SU-DHL-6 (cell line): ENCODE measurements around the gene LRRTM4.

Experiments
- H2AFZ ChIP-seq: fragments of 200-600 bp; sonication (generic); 2 replicates; pipeline ENCODE4 v1.6.1; 2014; ENCODE audit warnings: low read depth, mild to moderate bottlenecking, moderate library complexity, mixed read lengths, antibody characterized with exemption, low read length; ENCODE audit not compliant: severe bottlenecking
- H3F3A ChIP-seq: fragments of 200-600 bp; shearing (Covaris generic); 2 replicates; pipeline ENCODE4 v1.6.0; 2016; ENCODE audit warnings: antibody characterized with exemption, mild to moderate bottlenecking; ENCODE audit not compliant: insufficient read depth
- H3K27ac ChIP-seq: fragments of 200-600 bp; sonication (generic); 2 replicates; pipeline ENCODE4 v1.5.1; 2016; ENCODE audit warnings: low read depth, mild to moderate bottlenecking, low read length, moderate library complexity, mixed read lengths
- H3K27me3 ChIP-seq: fragments of 200-600 bp; sonication (generic), shearing (Covaris generic); 2 replicates; pipeline ENCODE4 v1.6.0; 2014; ENCODE audit warnings: mild to moderate bottlenecking, low read length
- H3K36me3 ChIP-seq: fragments of 200-600 bp; sonication (generic); 2 replicates; pipeline ENCODE4 v1.6.1; 2014; ENCODE audit warnings: mild to moderate bottlenecking, low read length, mixed read lengths
- H3K4me2 ChIP-seq: fragments of 300-600, 200-600 bp; shearing (Covaris generic), sonication (generic); 2 replicates; pipeline ENCODE4 v1.6.0; 2014; ENCODE audit warnings: low read length, low read depth, mild to moderate bottlenecking; ENCODE audit not compliant: poor library complexity, severe bottlenecking
- H3K4me3 ChIP-seq: fragments of 200-600 bp; sonication (generic); 2 replicates; pipeline ENCODE4 v1.5.1; 2014; ENCODE audit warnings: antibody characterized with exemption, low read length, mild to moderate bottlenecking, mixed read lengths; ENCODE audit not compliant: insufficient read depth, poor library complexity, severe bottlenecking
- H3K79me2 ChIP-seq: fragments of 200-600 bp; sonication (generic); 2 replicates; pipeline ENCODE4 v1.6.1; 2014; ENCODE audit warnings: mild to moderate bottlenecking, low read length, moderate library complexity; ENCODE audit not compliant: insufficient read depth
- H3K9ac ChIP-seq: fragments of 200-600 bp; sonication (generic); 2 replicates; pipeline ENCODE4 v1.7.0; 2014; ENCODE audit warnings: mild to moderate bottlenecking, low read length
- H3K9me2 ChIP-seq: fragments of 200-600 bp; sonication (generic); replicated peaks from 2 replicates; pipeline ENCODE4 v1.6.1; 2014; ENCODE audit warnings: low read length; ENCODE audit not compliant: insufficient read depth
- H3K9me3 ChIP-seq: fragments of 200-600 bp; sonication (generic); 2 replicates; pipeline ENCODE4 v1.6.1; 2014; ENCODE audit warnings: low read length, mixed read lengths; ENCODE audit not compliant: insufficient read depth
- H4K20me1 ChIP-seq: fragments of 200-600 bp; sonication (generic); 2 replicates; pipeline ENCODE4 v1.6.1; 2014; ENCODE audit warnings: low read depth, mild to moderate bottlenecking, antibody characterized with exemption, low read length, moderate library complexity, mixed read lengths
- EZH2phosphoT487 ChIP-seq: fragments of 200-600 bp; sonication (generic), shearing (Covaris generic); conservative IDR thresholded peaks from 2 replicates; pipeline ENCODE4 v1.6.1; 2018; ENCODE audit warnings: mild to moderate bottlenecking, antibody characterized with exemption, low read length, moderate library complexity, mixed read lengths
- TF ChIP-seq, protein P1 (sequence below): fragments of 200-600 bp; sonication (generic); IDR thresholded peaks from one replicate; pipeline ENCODE4 v1.5.1; 2017; ENCODE audit warnings: antibody characterized with exemption, mild to moderate bottlenecking, low read length, moderate library complexity; ENCODE audit not compliant: insufficient read depth, poor library complexity, severe bottlenecking

The LRRTM4 gene

DNA sequence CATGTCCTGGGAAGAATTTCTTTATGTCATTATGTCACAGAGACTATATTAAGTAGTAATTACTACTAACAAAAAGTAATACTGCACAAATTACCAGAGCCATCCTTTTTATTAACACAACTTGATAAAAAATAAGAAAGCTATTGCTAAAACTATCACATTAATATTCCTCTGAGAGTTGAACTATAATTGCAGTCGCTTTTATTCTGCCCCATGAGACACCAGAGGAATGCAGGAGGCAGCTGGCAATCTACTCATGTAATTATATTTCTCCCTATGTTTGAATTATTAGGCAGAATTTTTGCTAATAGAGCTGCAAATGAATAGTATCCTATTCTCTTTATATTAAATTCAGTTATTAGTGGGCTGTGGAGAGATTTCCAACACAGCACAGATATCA lies 220.7 kb downstream of the LRRTM4 start:
- Histone ChIP-seq H3K27ac (no peak overlapping the region), H3K9me2 (no peaks in the 10 kb centered on the region), H3K36me3 (no peaks in the 10 kb centered on the region), H3K4me2 (no peak overlapping the region), H3K9me3 (no peaks in the 10 kb centered on the region), H3K79me2 (no peaks in the 10 kb centered on the region), H3K4me3 (no peak overlapping the region), H3K9ac (no peak overlapping the region), H3K27me3 (no peaks in the 10 kb centered on the region), H3F3A (no peaks in the 10 kb centered on the region), H4K20me1 (no peaks in the 10 kb centered on the region), H2AFZ (no peak overlapping the region)
- TF ChIP-seq, protein P1, sequence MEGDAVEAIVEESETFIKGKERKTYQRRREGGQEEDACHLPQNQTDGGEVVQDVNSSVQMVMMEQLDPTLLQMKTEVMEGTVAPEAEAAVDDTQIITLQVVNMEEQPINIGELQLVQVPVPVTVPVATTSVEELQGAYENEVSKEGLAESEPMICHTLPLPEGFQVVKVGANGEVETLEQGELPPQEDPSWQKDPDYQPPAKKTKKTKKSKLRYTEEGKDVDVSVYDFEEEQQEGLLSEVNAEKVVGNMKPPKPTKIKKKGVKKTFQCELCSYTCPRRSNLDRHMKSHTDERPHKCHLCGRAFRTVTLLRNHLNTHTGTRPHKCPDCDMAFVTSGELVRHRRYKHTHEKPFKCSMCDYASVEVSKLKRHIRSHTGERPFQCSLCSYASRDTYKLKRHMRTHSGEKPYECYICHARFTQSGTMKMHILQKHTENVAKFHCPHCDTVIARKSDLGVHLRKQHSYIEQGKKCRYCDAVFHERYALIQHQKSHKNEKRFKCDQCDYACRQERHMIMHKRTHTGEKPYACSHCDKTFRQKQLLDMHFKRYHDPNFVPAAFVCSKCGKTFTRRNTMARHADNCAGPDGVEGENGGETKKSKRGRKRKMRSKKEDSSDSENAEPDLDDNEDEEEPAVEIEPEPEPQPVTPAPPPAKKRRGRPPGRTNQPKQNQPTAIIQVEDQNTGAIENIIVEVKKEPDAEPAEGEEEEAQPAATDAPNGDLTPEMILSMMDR: no peak
- TF ChIP-seq EZH2phosphoT487: no peak

DNA sequence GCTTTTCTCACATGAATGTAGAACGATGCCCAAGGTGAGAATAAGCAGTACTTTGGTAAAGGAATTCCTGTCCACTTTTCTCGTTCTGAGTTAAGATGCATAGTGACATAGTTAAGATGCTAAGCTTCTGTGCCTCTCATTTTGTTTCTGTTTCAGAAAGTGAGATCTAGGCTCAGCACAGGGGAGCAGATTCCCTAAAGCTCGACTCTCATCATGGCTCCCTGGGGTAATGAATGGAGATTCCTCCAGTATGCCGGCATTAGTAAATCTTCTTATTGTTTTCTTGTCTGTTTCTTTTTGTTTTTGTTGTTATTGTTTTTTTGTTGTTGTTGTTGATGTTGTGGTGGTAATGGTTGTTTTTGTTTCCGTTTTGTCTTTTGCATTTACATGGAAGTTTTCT lies 225.4 kb downstream of the LRRTM4 start:
- Histone ChIP-seq H2AFZ (peak overlapping the region; percentile 47), H3K79me2 (no peaks in the 10 kb centered on the region), H3F3A (no peaks in the 10 kb centered on the region), H3K9ac (no peak overlapping the region), H4K20me1 (no peaks in the 10 kb centered on the region), H3K27me3 (no peaks in the 10 kb centered on the region), H3K4me2 (no peak overlapping the region), H3K9me3 (no peaks in the 10 kb centered on the region), H3K27ac (no peak overlapping the region), H3K4me3 (no peak overlapping the region), H3K9me2 (no peaks in the 10 kb centered on the region), H3K36me3 (no peaks in the 10 kb centered on the region)
- no peak for TF ChIP-seq EZH2phosphoT487
- TF ChIP-seq, protein P1: no peak

DNA sequence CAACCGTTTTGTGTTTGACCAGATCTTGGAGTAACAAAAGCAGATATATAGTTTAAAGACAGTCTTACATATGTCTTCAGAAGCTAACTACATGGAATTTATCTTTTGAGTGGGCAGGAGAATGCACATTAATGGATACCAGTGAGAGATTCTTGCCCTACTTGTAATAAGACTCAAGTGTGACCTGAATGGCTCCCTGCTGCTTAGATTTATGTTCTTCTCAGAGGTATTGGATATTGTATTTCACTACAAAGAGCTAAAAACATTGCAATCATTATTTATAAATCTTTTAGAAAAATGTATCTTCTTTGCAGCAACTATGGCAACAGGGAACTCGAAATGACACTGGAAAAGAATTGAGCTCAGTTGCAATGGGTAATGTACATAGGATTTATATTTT lies 227.7 kb downstream of the LRRTM4 start:
- no peak for TF ChIP-seq EZH2phosphoT487
- TF ChIP-seq, protein P1: no peak
- H3K79me2 ChIP-seq: no peaks in the 10 kb centered on the region
- no peaks in the 10 kb centered on the region for H4K20me1 ChIP-seq
- no peak overlapping the region for H3K9ac ChIP-seq
- no peaks in the 10 kb centered on the region for H3K36me3 ChIP-seq
- H3K27ac ChIP-seq: no peak overlapping the region
- H3K9me3 ChIP-seq: no peaks in the 10 kb centered on the region
- H3K4me3 ChIP-seq: no peak overlapping the region
- no peaks in the 10 kb centered on the region for H3F3A ChIP-seq
- H3K4me2 ChIP-seq: no peak overlapping the region
- no peaks in the 10 kb centered on the region for H3K9me2 ChIP-seq
- no peaks in the 10 kb centered on the region for H3K27me3 ChIP-seq
- no peak overlapping the region for H2AFZ ChIP-seq

DNA sequence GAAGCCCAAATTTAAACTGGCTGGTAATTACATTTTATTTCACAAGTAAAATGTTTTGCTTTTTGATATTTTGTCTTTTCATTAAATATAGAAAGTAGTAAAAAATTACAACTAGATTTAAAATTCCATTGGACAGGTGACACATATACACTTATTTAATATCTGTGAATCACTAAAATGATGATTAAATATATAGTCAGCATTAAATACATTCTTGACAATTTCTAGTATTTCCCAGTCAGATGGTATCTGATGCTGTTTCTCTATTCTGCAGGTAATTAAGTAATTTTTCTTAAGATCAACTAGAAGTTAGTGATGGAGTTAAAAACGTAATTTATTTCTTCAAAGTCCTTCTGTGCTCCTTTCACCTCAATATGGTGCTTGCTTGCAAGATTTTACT lies 237.8 kb downstream of the LRRTM4 start:
- Histone ChIP-seq H2AFZ (no peak overlapping the region), H3K9me3 (no peaks in the 10 kb centered on the region; the same call in 1 of the 2 replicates), H3K27ac (no peak overlapping the region), H3F3A (no peaks in the 10 kb centered on the region), H3K27me3 (no peaks in the 10 kb centered on the region), H3K4me3 (no peak overlapping the region), H3K4me2 (no peak overlapping the region), H3K79me2 (no peaks in the 10 kb centered on the region), H3K9ac (no peak overlapping the region), H3K36me3 (no peaks in the 10 kb centered on the region), H4K20me1 (no peaks in the 10 kb centered on the region), H3K9me2 (no peaks in the 10 kb centered on the region)
- TF ChIP-seq, protein P1: no peak
- no peak for TF ChIP-seq EZH2phosphoT487
